PC-9 (cell line): ENCODE data around the gene SLC6A6. TPM values are rescaled to one million over a fixed set of nuclear protein-coding genes. Genes with fewer than 3 reads are reported as not detected.

Source experiments
- BruUV-seq: library from RNA; stranded (reverse); fragments of 400-500 nt; replicated peaks from 2 replicates; lab custom pipeline; 2021; lab: Mats Ljungman, UMichigan
- CTCF ChIA-PET: fragments of 300-600 bp; sonication (Branson Sonifier 250); formaldehyde crosslinking; loops from one replicate; lab custom pipeline; 2022; ENCODE audit warnings: antibody characterized with exemption; lab: Charles Lee
- POLR2A ChIA-PET: fragments of 300-600 bp; sonication (Branson Sonifier 250); formaldehyde crosslinking; loops from one replicate; lab custom pipeline; 2022; ENCODE audit warnings: antibody characterized with exemption; ENCODE audit not compliant: unreplicated experiment; lab: Charles Lee
- DNase-seq, 2 experiments: peaks; one replicate each; pipeline versions ENCODE4 v3.0.0 to v3.0.0-alpha.2; 2015 to 2022; ENCODE audit warnings: mixed read lengths in 1 of 2
- H2AFZ ChIP-seq: fragments of 200-600 bp; sonication (generic); 2 replicates; pipeline ENCODE4 v1.8.1; 2017; ENCODE audit warnings: antibody characterized with exemption
- H3F3A ChIP-seq: fragments of 200-600 bp; sonication (generic); 2 replicates; pipeline ENCODE4 v1.8.1; 2017; ENCODE audit warnings: antibody characterized with exemption, mild to moderate bottlenecking, low read depth; ENCODE audit not compliant: insufficient read depth
- H3K27ac ChIP-seq: fragments of 200-600 bp; sonication (generic); 2 replicates; pipeline ENCODE4 v1.6.1; 2016; ENCODE audit warnings: mixed run types
- H3K27me3 ChIP-seq: fragments of 200-600 bp; sonication (generic); 2 replicates; pipeline ENCODE4 v1.6.1; 2016; ENCODE audit warnings: low read depth, mixed run types; ENCODE audit not compliant: insufficient read depth
- H3K36me3 ChIP-seq: fragments of 200-600 bp; sonication (generic); 2 replicates; pipeline ENCODE4 v1.6.1; 2016; ENCODE audit warnings: low read depth, mixed run types
- H3K4me1 ChIP-seq: fragments of 200-600 bp; sonication (generic); replicated peaks from 2 replicates; pipeline ENCODE4 v1.6.1; 2016; ENCODE audit warnings: mixed run types; ENCODE audit not compliant: insufficient read depth
- H3K4me2 ChIP-seq: fragments of 200-600 bp; sonication (generic); 2 replicates; pipeline ENCODE4 v1.6.1; 2017; ENCODE audit warnings: mixed run types
- H3K4me3 ChIP-seq: fragments of 200-600 bp; sonication (generic); 2 replicates; pipeline ENCODE4 v1.6.1; 2016; ENCODE audit warnings: mixed run types
- H3K79me2 ChIP-seq: fragments of 200-600 bp; sonication (generic); 2 replicates; pipeline ENCODE4 v1.6.1; 2017; ENCODE audit warnings: low read depth, mixed run types
- H3K9me2 ChIP-seq: fragments of 200-600 bp; sonication (generic); 2 replicates; pipeline ENCODE4 v1.8.1; 2017; ENCODE audit warnings: mild to moderate bottlenecking; ENCODE audit not compliant: insufficient read depth
- H3K9me3 ChIP-seq: fragments of 200-600 bp; sonication (generic); 2 replicates; pipeline ENCODE4 v1.8.1; 2016; ENCODE audit warnings: low read depth; ENCODE audit not compliant: insufficient read depth
- H4K20me1 ChIP-seq: fragments of 200-600 bp; sonication (generic); 2 replicates; pipeline ENCODE4 v1.8.1; 2017; ENCODE audit not compliant: insufficient read depth
- CTCF ChIP-seq: fragments of 200-600 bp; sonication (generic); conservative IDR thresholded peaks from 2 replicates; pipeline ENCODE4 v1.6.1; 2017; ENCODE audit warnings: mixed run types, antibody characterized with exemption, mild to moderate bottlenecking, moderate library complexity
- EZH2 ChIP-seq: fragments of 200-600 bp; sonication (generic); IDR thresholded peaks from 2 replicates; pipeline ENCODE4 v1.8.0; 2017; ENCODE audit warnings: antibody characterized with exemption, low read depth
- intact Hi-C: fragments of 100-400 bp; cut with micrococcal nuclease; formaldehyde crosslinking; loops from one replicate; pipeline ENCODE4 v1.10.0; 2022; ENCODE audit not compliant: unreplicated experiment
- total RNA-seq: library from RNA; stranded (reverse); gene quantifications from 2 replicates; pipeline ENCODE4 v1.2.3, GENCODE V29; 2021

The SLC6A6 gene
- total RNA-seq, 1 experiment from 2014 or later: 122 TPM

GRCh38 chr3:14429640-14430039 is 27.2 kb downstream of the SLC6A6 start:
- BruUV-seq: no TSS peak
- no peak overlapping the region for H3K27ac ChIP-seq
- H3K4me1 ChIP-seq: peaks cover 95% of the 10 kb centered on the region
- TF ChIP-seq CTCF (no peak), EZH2 (no peak)
- intact Hi-C loops: loop anchor here (5.0 kb wide), 1 partner anchor 57 kb away; no protein-coding TSS in a partner anchor
- no peak overlapping the region for H2AFZ ChIP-seq
- no peaks in the 10 kb centered on the region; the same call in 1 of the 2 replicates for H4K20me1 ChIP-seq
- ChIA-PET CTCF (no interaction called here), POLR2A (no interaction called here)
- no peaks in the 10 kb centered on the region; the same call in 1 of the 2 replicates for H3K36me3 ChIP-seq
- H3K4me3 ChIP-seq: no peak overlapping the region
- no peak for DNase-seq
- H3K9me3 ChIP-seq: no peaks in the 10 kb centered on the region
- no peak overlapping the region for H3K4me2 ChIP-seq
- H3K9me2 ChIP-seq: no peaks in the 10 kb centered on the region
- peaks cover 84% of the 10 kb centered on the region for H3F3A ChIP-seq
- H3K79me2 ChIP-seq: peaks cover 82% of the 10 kb centered on the region
- no peaks in the 10 kb centered on the region for H3K27me3 ChIP-seq

- H3K4me1 ChIP-seq: peaks cover 95% of the 10 kb centered on the region
- H3K36me3 ChIP-seq: no peaks in the 10 kb centered on the region; the same call in 1 of the 2 replicates
- CTCF ChIA-PET: no interaction called here
- H3K79me2 ChIP-seq: peaks cover 85% of the 10 kb centered on the region
- no TSS peak for BruUV-seq
- intact Hi-C loops: loop anchor here (5.0 kb wide), 1 partner anchor 58 kb away; no protein-coding TSS in a partner anchor
- H2AFZ ChIP-seq: no peak overlapping the region
- no peaks in the 10 kb centered on the region for H3K9me2 ChIP-seq
- no peak overlapping the region for H3K4me3 ChIP-seq
- TF ChIP-seq EZH2 (no peak), CTCF (no peak)
- H3F3A ChIP-seq: peaks cover 82% of the 10 kb centered on the region
- no peaks in the 10 kb centered on the region; the same call in 1 of the 2 replicates for H4K20me1 ChIP-seq
- POLR2A ChIA-PET: no interaction called here
- no peak overlapping the region for H3K4me2 ChIP-seq
- no peaks in the 10 kb centered on the region for H3K9me3 ChIP-seq
- H3K27me3 ChIP-seq: no peaks in the 10 kb centered on the region
- peak overlapping the region; percentile 77; the same call in 1 of the 2 replicates for H3K27ac ChIP-seq
- no peak for DNase-seq
These were observed 27.6 kb downstream of the SLC6A6 start for GRCh38 chr3:14430053-14430452.

DNA sequence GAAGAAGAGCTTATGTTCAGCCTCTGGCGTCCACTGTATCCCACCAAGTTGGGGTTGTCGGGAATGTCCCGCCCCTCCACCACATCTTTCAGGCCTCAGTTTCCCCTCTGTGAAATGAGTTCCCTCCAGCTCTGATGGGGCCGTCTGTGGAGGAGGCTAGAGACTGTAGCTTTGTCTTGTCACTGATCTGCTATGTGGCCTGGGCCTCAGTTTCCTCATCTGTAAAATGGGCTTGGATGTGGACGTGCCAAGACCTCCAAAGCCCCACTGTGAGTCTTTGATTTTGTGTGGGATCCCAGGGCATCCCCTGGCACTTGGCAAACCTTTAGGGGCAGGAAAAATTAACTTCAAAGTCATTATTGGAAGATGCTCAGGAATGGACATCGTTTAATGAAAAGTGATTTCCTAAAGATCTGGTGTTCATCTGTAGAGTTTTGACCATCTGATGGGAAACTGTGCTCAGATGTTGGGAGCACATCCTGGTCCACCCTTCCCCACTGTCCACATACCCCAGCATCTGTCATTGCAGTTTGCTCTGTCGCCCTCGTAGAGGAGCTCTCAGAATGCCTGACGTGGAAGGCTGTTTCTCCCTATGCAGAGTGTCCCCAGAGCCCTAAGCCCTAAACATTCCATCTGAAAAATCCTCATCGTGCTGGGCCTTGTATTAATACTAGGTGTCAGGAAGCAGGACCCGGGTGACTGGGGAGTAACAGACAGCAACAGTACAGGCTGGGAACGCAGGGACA is 28.5 kb downstream of the SLC6A6 start:
- ChIA-PET POLR2A (no interaction called here), CTCF (interaction anchor here (1.4 kb wide), 1 partner anchor 25 kb away, joined by 4 read pairs; no protein-coding TSS in a partner anchor)
- H3F3A ChIP-seq: peaks cover 74% of the 10 kb centered on the region
- no peaks in the 10 kb centered on the region for H3K9me2 ChIP-seq
- intact Hi-C loops: loop anchor here (5.0 kb wide), 1 partner anchor 59 kb away; no protein-coding TSS in a partner anchor
- TF ChIP-seq EZH2: no peak
- TF ChIP-seq CTCF: no peak
- DNase-seq: peak in 1 of 2 experiments; percentile 12
- H4K20me1 ChIP-seq: no peaks in the 10 kb centered on the region; the same call in 1 of the 2 replicates
- no peak overlapping the region for H3K4me3 ChIP-seq
- peaks cover 92% of the 10 kb centered on the region for H3K79me2 ChIP-seq
- H2AFZ ChIP-seq: no peak overlapping the region
- no peaks in the 10 kb centered on the region for H3K9me3 ChIP-seq
- no TSS peak for BruUV-seq
- H3K4me2 ChIP-seq: peak overlapping the region; percentile 66
- peak overlapping the region; percentile 77 for H3K27ac ChIP-seq
- peaks cover 95% of the 10 kb centered on the region for H3K4me1 ChIP-seq
- H3K36me3 ChIP-seq: no peaks in the 10 kb centered on the region; the same call in 1 of the 2 replicates
- H3K27me3 ChIP-seq: no peaks in the 10 kb centered on the region
